GM19023 (cell line): ENCODE measurements around the gene EDRF1.

Experiments
- ATAC-seq: cut with Tn5 transposase; IDR thresholded peaks from one replicate; pipeline ENCODE4 v1.9.1; 2021; ENCODE audit warnings: mild to moderate bottlenecking, moderate library complexity; ENCODE audit not compliant: unreplicated experiment

Gene EDRF1

DNA sequence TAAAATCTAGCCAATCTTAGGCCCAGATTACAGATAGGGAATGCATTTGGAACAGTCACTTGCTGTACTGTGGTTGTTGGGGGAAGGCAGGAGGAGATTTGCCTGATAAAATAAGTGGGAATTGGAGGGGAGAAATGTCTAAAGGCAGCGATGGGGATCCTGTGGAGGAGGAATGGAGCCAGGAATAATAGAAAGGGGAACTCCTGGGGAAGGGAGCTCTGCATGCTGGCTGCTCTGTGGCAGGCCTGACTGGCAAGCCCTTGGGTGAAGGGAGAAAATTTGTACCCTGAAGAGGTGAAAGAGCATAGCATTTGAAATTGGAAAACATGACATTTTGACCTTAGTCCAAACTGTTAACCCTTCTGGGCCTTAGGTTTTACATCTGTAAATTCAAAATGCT is 42.5 kb downstream of the EDRF1 start:
- ATAC-seq = no peak

DNA sequence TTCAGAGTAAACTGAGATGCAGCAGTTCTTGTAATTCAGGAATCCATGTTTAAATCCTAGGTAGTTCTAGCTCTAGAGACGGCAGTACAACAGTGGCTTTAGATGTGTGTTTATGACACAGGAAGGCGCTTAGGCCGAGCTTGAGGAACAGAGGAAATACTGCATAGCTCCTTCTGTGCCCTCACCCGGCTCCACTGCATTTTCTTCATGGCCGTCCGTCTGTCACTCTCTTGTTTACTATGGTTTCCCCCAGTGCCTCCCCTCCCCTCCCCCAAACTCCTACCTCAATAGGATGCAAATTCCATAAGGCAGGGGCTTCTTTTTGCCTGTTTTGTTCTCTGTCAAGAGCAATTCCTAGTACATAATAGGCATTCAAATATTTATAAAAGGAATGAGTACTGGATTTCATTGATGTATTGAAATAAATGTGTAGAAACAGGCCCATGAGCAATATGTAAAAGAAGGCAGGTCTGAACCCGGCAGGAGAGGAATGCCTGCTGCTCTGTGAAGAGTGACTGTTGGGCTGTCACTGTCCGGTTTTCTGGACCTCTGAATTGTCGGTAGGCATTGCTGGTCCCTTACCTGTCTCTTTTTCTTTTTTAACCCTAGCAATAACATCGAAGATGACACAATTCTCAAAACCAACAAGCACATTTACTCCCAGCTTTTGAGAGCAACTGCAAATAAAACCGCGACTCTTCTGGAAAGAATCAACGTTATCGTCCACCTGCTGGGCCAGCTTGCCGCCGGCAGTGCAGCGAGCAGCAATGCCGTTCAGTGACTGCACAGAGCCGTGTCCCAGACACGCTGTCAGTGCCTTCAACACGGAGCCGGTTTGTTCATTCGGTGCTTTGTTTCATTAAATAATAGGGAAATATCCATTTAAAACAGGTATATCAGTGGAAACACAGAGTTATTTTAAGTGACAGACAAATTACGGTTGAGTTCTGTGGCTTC is 43.5 kb downstream of the EDRF1 start:
- no peak for ATAC-seq

DNA sequence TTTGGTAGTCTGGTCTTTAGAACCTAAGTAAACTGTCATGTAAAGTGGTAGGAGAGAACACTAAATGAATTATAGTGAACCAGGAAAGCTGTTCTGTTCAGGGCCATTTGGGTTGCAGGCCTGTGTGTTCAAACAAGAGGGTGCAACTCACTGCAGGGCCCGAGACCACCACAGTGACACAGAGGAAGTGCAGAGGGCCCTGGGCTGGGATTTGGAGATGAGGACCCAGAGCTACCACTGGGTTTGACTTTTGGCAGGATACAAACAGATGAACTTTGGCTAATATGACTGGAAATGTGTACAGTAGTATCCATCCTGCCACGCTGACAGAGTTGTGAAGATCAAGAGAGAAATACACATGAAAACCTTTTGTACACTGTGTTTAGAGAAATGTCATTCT is 46.3 kb downstream of the EDRF1 start:
- no peak for ATAC-seq

GRCh38 chr10:125766511-125766910 is 47.0 kb downstream of the EDRF1 start:
- ATAC-seq = no peak

GRCh38 chr10:125768219-125768855 is 48.8 kb downstream of the EDRF1 start:
- ATAC-seq = no peak

- no peak for ATAC-seq
Observed at GRCh38 chr10:125769175-125769574, 49.7 kb downstream of the EDRF1 start.

DNA sequence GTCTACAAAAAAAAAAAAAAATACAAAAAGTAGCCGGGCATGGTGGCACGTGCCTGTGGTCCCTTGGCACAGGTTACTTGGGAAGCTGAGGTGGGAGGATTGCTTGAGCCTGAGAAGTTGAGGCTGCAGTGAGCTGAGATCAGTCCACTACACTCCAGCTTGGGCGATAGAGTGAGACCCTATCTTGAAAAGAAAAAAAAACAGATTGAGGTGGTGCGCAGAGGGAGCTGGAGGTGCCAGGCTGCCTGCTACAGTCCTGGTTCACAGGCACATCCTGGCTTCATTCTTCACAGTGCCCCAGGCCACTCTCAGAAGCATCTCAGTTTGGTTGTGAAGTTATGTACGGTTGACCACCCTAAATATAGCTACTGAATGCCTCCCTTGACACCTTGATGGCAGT is 51.3 kb downstream of the EDRF1 start:
- no peak for ATAC-seq

- no peak for ATAC-seq
Observed at GRCh38 chr10:125772112-125772863, 52.8 kb downstream of the EDRF1 start.

GRCh38 chr10:125772864-125773180 is 53.3 kb downstream of the EDRF1 start:
- no peak for ATAC-seq

- ATAC-seq = no peak
Observed at GRCh38 chr10:125773687-125774543, 54.4 kb downstream of the EDRF1 start.

DNA sequence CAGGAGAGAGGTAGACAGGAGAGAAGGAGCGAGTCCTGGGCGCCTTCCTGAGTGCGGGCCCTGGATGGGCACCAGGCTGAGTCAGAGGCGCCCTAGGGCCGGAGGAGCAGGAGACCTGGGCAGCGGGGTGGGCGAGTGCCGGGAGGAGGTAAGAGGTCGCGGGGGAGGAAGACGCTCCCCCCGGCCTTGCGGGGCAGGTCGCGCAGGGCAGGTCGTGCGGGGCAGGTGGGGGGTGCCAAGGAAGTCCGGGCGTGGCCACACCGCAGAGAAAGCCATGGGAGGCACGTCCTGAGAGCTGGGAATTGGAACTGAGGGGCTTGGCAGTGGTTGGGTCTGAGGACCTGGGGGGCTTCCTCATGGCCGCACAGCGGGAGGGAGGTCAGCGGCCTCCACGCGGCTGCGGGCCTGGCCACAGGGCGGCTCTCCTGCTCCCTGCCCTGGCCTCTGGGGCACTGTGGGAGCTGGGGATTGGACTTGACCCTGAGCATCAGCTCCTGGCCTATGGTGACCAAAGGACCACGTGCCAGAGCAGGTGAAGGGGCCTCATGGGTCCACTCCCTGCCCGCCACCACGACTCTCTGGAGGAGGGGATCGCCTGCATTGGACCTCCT is 55.2 kb downstream of the EDRF1 start:
- ATAC-seq = no peak

GRCh38 chr10:125775491-125776106 is 56.1 kb downstream of the EDRF1 start, which contains the start of gene MMP21:
MMP21 (minus strand) TSS chr10:125775821; CDS start chr10:125775821, 0 bp downstream.
- no peak for ATAC-seq

- no peak for ATAC-seq
Observed at GRCh38 chr10:125777806-125778205, 58.3 kb downstream of the EDRF1 start.

- no peak for ATAC-seq
Observed at GRCh38 chr10:125778556-125778955, 59.0 kb downstream of the EDRF1 start.

- no peak for ATAC-seq
Observed at GRCh38 chr10:125779403-125780327, 60.2 kb downstream of the EDRF1 start.

GRCh38 chr10:125781374-125781773 is 61.9 kb downstream of the EDRF1 start:
- no peak for ATAC-seq

- ATAC-seq = no peak
Observed at GRCh38 chr10:125782054-125782453, 62.5 kb downstream of the EDRF1 start.

- ATAC-seq = no peak
Observed at GRCh38 chr10:125782616-125783015, 63.1 kb downstream of the EDRF1 start.

DNA sequence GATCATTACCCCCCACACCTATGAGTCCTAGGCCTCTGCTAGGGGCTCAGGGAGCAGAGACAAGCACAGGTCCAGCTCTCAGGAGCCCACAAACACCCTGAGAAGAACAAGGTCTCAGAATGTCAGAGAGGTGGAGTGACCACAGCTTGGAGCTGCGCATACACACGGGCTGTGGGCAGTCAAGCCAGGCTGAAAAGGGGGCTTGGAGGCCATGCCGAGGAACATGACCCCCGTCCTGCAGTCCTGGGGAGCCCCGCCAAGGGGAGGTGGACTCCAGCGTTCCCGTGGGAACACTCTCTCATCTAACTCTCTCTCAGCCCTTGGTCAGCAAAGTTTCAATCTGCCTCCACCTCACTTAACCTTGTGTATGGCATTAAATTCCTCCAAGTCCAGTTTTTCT is 63.9 kb downstream of the EDRF1 start:
- ATAC-seq = no peak
